ENCODE measurements around the gene CTSH.

DNA sequence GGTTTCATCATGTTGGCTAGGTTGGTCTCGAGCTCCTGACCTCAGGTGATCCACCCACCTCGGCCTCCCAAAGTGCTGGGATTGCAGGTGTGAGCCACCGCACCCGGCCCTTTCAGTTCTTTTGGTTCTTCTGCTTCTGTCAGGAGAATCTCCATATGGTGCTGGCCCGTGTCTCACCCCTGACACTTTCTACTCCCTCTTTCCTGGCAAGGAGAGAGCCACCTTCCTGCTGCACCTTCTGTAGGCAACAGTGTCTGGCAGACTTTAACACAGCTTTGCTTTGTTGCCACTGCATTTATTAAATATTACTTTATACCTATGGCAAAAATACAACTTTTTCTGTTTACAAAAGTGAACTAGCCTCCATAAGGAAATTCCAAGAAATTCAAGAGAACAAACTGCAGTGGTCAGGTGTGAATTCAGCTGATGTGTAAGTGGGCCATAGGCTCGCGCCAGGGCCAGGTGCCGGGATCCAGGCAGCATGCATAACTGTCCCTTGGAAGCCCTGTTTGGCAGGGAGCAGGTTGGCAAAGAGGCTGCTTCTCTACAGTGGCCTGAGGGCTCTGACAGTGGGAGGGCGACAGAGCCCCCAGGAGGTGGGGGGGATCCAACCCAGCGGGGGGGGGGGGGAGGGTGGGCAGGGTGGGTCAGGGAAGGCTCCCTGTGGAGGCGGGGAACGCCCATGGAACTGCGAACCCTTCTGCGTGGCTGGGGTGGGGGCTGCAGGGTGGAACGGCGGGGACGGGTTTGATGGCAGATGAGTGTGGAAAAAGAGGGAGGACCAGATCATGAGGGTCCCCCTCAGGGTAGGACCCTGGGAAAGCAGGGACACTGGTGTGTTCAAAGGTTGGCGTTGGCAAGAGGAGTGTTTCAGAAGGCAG is 21.1 kb downstream of the CTSH start:
- TF ChIP-seq POLR2AphosphoS5 (IDR thresholded peaks at IDR 0.05) = no peak
- TF ChIP-seq, protein P1, sequence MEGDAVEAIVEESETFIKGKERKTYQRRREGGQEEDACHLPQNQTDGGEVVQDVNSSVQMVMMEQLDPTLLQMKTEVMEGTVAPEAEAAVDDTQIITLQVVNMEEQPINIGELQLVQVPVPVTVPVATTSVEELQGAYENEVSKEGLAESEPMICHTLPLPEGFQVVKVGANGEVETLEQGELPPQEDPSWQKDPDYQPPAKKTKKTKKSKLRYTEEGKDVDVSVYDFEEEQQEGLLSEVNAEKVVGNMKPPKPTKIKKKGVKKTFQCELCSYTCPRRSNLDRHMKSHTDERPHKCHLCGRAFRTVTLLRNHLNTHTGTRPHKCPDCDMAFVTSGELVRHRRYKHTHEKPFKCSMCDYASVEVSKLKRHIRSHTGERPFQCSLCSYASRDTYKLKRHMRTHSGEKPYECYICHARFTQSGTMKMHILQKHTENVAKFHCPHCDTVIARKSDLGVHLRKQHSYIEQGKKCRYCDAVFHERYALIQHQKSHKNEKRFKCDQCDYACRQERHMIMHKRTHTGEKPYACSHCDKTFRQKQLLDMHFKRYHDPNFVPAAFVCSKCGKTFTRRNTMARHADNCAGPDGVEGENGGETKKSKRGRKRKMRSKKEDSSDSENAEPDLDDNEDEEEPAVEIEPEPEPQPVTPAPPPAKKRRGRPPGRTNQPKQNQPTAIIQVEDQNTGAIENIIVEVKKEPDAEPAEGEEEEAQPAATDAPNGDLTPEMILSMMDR (IDR thresholded peaks at IDR 0.05) = no peak
- TF ChIP-seq POLR2A (IDR thresholded peaks at IDR 0.05) = no peak

All from gastroesophageal sphincter (tissue), 3 donors.